ENCODE data around the gene RXRG.
"Not testable (repeated sequence)": the region's sequence is repeated elsewhere in the genome, so short reads cannot be mapped to it uniquely, and the experiment has no call there.

The RXRG gene

GRCh38 chr1:165467706-165468105, 22.8 kb upstream of the RXRG start:
- no peak overlapping the region for H3K4me3 ChIP-seq (ENCODE audit: low read length)
- no peak for TF ChIP-seq CTCF (conservative IDR thresholded peaks at IDR 0.05; ENCODE audit: low read length)
- no peak for DNase-seq (ENCODE audit: low read depth)

GRCh38 chr1:165463978-165464377, 19.1 kb upstream of the RXRG start:
- DNase-seq (ENCODE audit: low read depth) = no peak
- no peak overlapping the region for H3K4me3 ChIP-seq (ENCODE audit: low read length)
- no peak for TF ChIP-seq CTCF (conservative IDR thresholded peaks at IDR 0.05; ENCODE audit: low read length)

GRCh38 chr1:165459683-165460082, 14.8 kb upstream of the RXRG start:
- not testable (repeated sequence) for DNase-seq (ENCODE audit: low read depth); H3K4me3 ChIP-seq (ENCODE audit: low read length)

DNA sequence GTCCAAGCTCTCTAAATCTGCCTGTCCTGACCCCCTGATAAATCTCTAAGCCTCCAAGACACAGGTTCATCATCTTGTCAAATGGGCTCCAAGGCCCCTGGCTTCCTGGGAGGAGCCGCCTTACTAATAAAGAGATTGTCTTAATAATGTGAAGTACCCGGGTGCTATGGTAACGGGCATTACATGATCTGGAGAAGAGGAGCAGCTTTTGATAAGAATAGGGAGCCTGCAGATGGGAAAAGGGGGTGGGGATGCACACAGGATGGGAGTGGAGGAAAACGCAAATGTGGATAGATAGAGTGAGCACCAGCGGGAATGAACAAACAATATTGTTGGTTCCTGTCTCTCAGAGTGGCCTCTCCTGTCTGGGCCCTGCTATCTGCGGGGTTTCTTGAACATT, 11.9 kb upstream of the RXRG start:
- no peak for DNase-seq (ENCODE audit: low read depth)
- no peak overlapping the region for H3K4me3 ChIP-seq (ENCODE audit: low read length)
- TF ChIP-seq CTCF (conservative IDR thresholded peaks at IDR 0.05; ENCODE audit: low read length) = no peak

GRCh38 chr1:165456114-165456513, 11.2 kb upstream of the RXRG start:
- no peak overlapping the region for H3K4me3 ChIP-seq (ENCODE audit: low read length)
- DNase-seq (ENCODE audit: low read depth) = no peak
- TF ChIP-seq CTCF (conservative IDR thresholded peaks at IDR 0.05; ENCODE audit: low read length) = no peak

GRCh38 chr1:165455111-165455510, 10.2 kb upstream of the RXRG start:
- no peak for DNase-seq (ENCODE audit: low read depth)
- no peak overlapping the region for H3K4me3 ChIP-seq (ENCODE audit: low read length)
- TF ChIP-seq CTCF (conservative IDR thresholded peaks at IDR 0.05; ENCODE audit: low read length) = no peak

DNA sequence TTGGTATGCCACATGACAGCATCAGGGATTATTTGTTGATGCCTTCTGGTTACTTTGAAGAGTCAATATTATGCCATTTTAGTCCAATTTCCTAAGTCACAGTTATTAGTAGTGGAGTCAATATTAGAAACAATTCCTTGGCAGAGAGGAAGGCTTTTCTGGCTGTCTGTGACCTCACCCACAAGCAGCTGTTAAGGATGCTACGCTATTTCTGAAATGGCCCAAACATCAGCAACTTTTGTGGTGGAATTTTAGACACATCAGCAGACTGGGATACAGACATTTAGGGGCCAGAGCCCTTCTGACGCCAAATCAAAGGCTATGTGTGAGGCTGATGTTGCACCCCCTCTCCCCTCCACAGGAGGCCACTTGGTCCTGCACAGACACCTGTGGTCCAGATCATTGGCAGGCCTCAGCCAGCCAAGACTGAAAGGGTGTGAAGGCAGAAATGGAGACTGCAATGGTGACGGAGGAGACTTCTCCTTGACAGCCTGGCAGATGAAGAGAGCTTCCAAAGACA, 9.2 kb upstream of the RXRG start:
- no peak for DNase-seq (ENCODE audit: low read depth)
- no peak overlapping the region for H3K4me3 ChIP-seq (ENCODE audit: low read length)
- TF ChIP-seq CTCF (conservative IDR thresholded peaks at IDR 0.05; ENCODE audit: low read length) = no peak

Data from AG10803 (cell line).